CD4-positive, alpha-beta memory T cell (primary cell): ENCODE measurements around the gene SCT. TPM values are rescaled to one million over a fixed set of nuclear protein-coding genes. Genes with fewer than 3 reads are reported as not detected.
A peak's percentile ranks its signal among the peaks of the same experiment; 100 is the strongest.
"Not testable (repeated sequence)": the region's sequence is repeated elsewhere in the genome, so short reads cannot be mapped to it uniquely, and the experiment has no call there.

Experiments used
- CTCF ChIA-PET: fragments of 350-600 bp; sonication (Branson Sonifier 250); formaldehyde crosslinking; loops from one replicate; lab custom pipeline; 2021; ENCODE audit warnings: inconsistent platforms; ENCODE audit not compliant: partially characterized antibody; lab: Charles Lee
- POLR2A ChIA-PET: fragments of 350-600 bp; sonication (Branson Sonifier 250); formaldehyde crosslinking; loops from one replicate; lab custom pipeline; 2021; ENCODE audit not compliant: partially characterized antibody; lab: Charles Lee
- DNase-seq, 5 donors: peaks; one replicate each; pipeline versions ENCODE4 v3.0.0 to v3.0.0-alpha.2; 2020 to 2022; ENCODE audit warnings: mixed read lengths in 1 of 5
- H3K27ac ChIP-seq: one replicate; pipeline ENCODE4 v1.7.0; 2013; ENCODE audit warnings: low read depth, low read length
- H3K27me3 ChIP-seq: 2 replicates; pipeline ENCODE4 v1.7.0; 2013; ENCODE audit warnings: mild to moderate bottlenecking, low read length, moderate library complexity; ENCODE audit not compliant: insufficient read depth
- H3K36me3 ChIP-seq: 2 replicates; pipeline ENCODE4 v1.7.0; 2013; ENCODE audit warnings: mild to moderate bottlenecking, low read length, moderate library complexity; ENCODE audit not compliant: insufficient read depth
- H3K4me1 ChIP-seq: 2 replicates; pipeline ENCODE4 v1.7.0; 2013; ENCODE audit warnings: mild to moderate bottlenecking, low read length, moderate library complexity; ENCODE audit not compliant: insufficient read depth
- H3K4me3 ChIP-seq, 2 donors: one replicate each; pipeline ENCODE4 v1.7.0; 2013; ENCODE audit warnings: low read length in 2 of 2, mild to moderate bottlenecking in 1 of 2
- H3K9me3 ChIP-seq, 2 donors: one replicate each; pipeline ENCODE4 v1.7.0; 2013; ENCODE audit warnings: low read length in 2 of 2, control low read depth in 1 of 2; ENCODE audit not compliant: control insufficient read depth in 1 of 2
- H3K27ac Mint-ChIP-seq, 7 donors: one replicate each; pipeline ENCODE4 v1.8.0; 2020 to 2021; ENCODE audit warnings: mixed read lengths in 7 of 7, mild to moderate bottlenecking in 6 of 7, inconsistent platforms in 3 of 7, moderate library complexity in 3 of 7
- H3K27me3 Mint-ChIP-seq, 2 donors: one replicate each; pipeline ENCODE4 v1.8.0; 2020 to 2021; ENCODE audit warnings: mixed read lengths in 2 of 2
- H3K36me3 Mint-ChIP-seq, 2 donors: one replicate each; pipeline ENCODE4 v1.8.0; 2020 to 2021; ENCODE audit warnings: mixed read lengths in 2 of 2, inconsistent platforms in 1 of 2, mild to moderate bottlenecking in 1 of 2
- H3K4me1 Mint-ChIP-seq, 4 donors: one replicate each; pipeline ENCODE4 v1.8.0; 2020 to 2021; ENCODE audit warnings: mixed read lengths in 4 of 4, mild to moderate bottlenecking in 1 of 4
- H3K4me3 Mint-ChIP-seq, 8 donors: one replicate each; pipeline ENCODE4 v1.8.0; 2020 to 2021; ENCODE audit warnings: mixed read lengths in 8 of 8, mild to moderate bottlenecking in 7 of 8, moderate library complexity in 6 of 8, inconsistent platforms in 3 of 8
- H3K9me3 Mint-ChIP-seq, 8 donors: one replicate each; pipeline ENCODE4 v1.8.0; 2020 to 2021; ENCODE audit warnings: mixed read lengths in 8 of 8, mild to moderate bottlenecking in 5 of 8, inconsistent platforms in 3 of 8, moderate library complexity in 1 of 8
- intact Hi-C: fragments of 100-400 bp; cut with micrococcal nuclease; formaldehyde crosslinking; loops from one replicate; pipeline ENCODE4 v1.15.1; 2023
- polyA plus RNA-seq, 2 donors: library from polyadenylated mRNA; unstranded; fragments of 300-500 nt; fragmentation: Illumina TruSeq; gene quantifications; one replicate each; pipeline ENCODE4 v1.2.3, GENCODE V29; 2021
- total RNA-seq, 2 experiments: library from RNA; stranded (reverse); gene quantifications; one replicate each; pipeline ENCODE4 v1.2.3, GENCODE V29; 2021

Gene SCT
- total and polyA plus RNA-seq, 4 experiments from 2014 or later = not detected

DNA sequence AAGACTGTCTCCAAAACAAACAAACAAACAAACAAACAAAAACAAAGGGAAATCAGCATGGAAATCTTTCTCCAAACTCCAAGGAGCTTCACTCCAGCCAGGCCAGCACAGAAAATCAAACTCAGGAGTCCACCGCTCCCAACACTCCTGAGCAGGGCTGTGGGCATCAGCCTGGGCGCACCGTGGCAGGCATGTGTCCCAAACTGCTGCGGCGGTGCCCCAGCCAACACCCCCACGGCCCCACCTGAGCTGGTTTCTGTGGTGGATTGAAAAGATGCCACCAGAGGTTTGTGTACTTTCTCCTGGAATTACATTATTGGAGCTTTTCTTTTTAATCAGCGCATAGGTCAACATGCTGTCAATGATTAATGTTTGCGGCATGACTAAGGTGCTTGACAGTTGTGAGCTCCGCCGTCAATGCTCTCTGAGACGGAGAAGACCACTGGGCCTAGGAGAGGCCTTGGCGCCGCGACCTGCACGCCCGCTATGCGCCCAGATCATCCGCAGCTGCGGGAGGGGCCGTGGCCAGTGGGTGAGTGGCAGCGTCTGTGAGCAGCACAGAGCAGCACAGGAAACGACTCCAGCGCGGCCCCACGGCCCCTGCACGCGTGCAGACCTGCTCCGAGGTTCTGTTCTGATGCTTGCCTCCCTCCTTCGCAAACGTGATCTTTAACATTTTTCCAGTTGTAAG lies 28.2 kb upstream of the SCT start:
- peaks cover 0 to 3% (median 0%) of the 10 kb centered on the region in 4 donors for H3K4me1 Mint-ChIP-seq

DNA sequence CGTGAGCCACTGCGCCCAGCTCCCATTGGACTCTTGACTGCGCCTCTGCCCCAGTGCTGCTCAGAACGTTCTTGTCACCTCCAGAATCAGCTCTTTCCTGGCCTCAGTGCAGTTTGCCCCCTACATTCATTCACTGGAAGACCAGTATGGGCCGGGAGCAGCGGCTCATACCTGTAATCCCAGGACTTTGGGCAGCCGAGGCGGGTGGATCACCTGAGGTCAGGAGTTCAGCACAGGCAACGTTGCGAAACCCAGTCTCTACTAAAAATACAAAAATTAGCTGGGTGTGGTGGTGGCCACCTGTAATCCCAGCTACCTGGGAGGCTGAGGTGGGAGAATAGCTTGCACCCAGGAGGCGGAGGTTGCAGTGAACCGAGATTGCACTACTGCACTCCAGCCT lies 27.5 kb upstream of the SCT start:
- H3K4me3 ChIP-seq, DNase-seq, H3K27ac ChIP-seq, H3K4me1 ChIP-seq, CTCF ChIA-PET, H3K36me3 ChIP-seq, H3K27me3 ChIP-seq, H3K9me3 Mint-ChIP-seq, H3K4me1 Mint-ChIP-seq, H3K9me3 ChIP-seq, intact Hi-C loops, POLR2A ChIA-PET, H3K4me3 Mint-ChIP-seq, H3K27ac Mint-ChIP-seq, H3K27me3 Mint-ChIP-seq: not testable (repeated sequence)
- H3K36me3 Mint-ChIP-seq = peaks cover 12 to 15% of the 10 kb centered on the region in 2 donors

More for the DNA sequence above, 28.2 kb upstream of the SCT start:
- H3K4me1 ChIP-seq = no peaks in the 10 kb centered on the region
- no peaks in the 10 kb centered on the region for H3K27me3 Mint-ChIP-seq
- DNase-seq = no peak
- intact Hi-C loops = no loop called here
- no peaks in the 10 kb centered on the region for H3K9me3 Mint-ChIP-seq
- no peak overlapping the region for H3K4me3 Mint-ChIP-seq
- no peak overlapping the region for H3K4me3 ChIP-seq
- no peaks in the 10 kb centered on the region for H3K9me3 ChIP-seq
- ChIA-PET CTCF (interaction anchor here (1.9 kb wide), 1 partner anchor 11 kb away, joined by 8 read pairs; no protein-coding TSS in a partner anchor), POLR2A (interaction anchor here (1.3 kb wide), 1 partner anchor 92 kb away, joined by 4 read pairs; the partner anchor contains the start of gene TALDO1)
- H3K27ac Mint-ChIP-seq = no peak overlapping the region
- H3K27ac ChIP-seq = no peak overlapping the region
- peaks cover 15 to 17% of the 10 kb centered on the region in 2 donors for H3K36me3 Mint-ChIP-seq
- H3K27me3 ChIP-seq = no peaks in the 10 kb centered on the region
- H3K36me3 ChIP-seq = no peaks in the 10 kb centered on the region

DNA sequence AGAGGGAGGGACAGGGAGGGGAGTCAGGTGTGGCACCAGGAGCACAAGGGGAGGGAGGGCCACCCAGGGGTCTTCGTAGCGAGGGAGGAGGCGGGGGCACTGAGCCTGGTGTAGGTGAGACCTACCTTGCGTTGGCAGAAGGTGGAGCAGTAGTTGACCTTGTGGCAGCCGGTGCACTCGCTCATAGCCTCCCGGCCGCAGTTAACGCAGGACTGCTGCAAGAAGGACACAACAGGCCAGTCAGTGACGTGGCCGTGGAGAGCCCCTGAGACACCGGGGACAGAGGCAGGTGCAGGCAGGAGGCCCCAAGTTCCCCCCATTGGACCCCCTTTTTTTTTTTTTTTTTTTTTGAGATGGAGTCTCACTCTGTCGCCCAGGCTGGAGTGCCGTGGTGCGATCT lies 26.9 kb upstream of the SCT start:
- H3K36me3 Mint-ChIP-seq = peaks cover 10 to 15% of the 10 kb centered on the region in 2 donors

DNA sequence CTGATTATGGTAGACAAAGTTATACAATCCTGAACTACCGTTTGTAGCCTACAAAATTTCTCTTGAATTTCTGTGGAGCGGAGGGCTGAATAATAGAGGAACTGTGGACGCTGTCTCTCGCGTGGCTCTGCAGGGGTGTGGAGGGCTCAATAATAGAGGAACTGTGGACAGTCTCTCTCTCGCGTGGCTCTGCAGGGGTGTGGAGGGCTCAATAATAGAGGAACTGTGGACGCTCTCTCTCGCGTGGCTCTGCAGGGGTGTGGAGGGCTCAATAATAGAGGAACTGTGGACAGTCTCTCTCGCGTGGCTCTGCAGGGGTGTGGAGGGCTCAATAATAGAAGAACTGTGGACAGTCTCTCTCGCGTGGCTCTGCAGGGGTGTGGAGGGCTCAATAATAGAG lies 26.2 kb upstream of the SCT start:
- peaks cover 10 to 15% of the 10 kb centered on the region in 2 donors for H3K36me3 Mint-ChIP-seq
- H3K4me3 ChIP-seq, H3K27ac ChIP-seq, DNase-seq, POLR2A ChIA-PET, intact Hi-C loops, H3K4me1 ChIP-seq, H3K9me3 Mint-ChIP-seq, H3K36me3 ChIP-seq, H3K27ac Mint-ChIP-seq, H3K27me3 ChIP-seq, H3K9me3 ChIP-seq, H3K27me3 Mint-ChIP-seq, H3K4me3 Mint-ChIP-seq, H3K4me1 Mint-ChIP-seq, CTCF ChIA-PET: not testable (repeated sequence)

More for the DNA sequence above, 26.9 kb upstream of the SCT start:
- Histone ChIP-seq H3K27me3 (no peaks in the 10 kb centered on the region), H3K36me3 (no peaks in the 10 kb centered on the region), H3K27ac (no peak overlapping the region), H3K4me1 (no peaks in the 10 kb centered on the region), H3K4me3 (no peak overlapping the region), H3K9me3 (no peaks in the 10 kb centered on the region)
- POLR2A ChIA-PET = no interaction called here
- Mint-ChIP-seq H3K27me3 (no peaks in the 10 kb centered on the region), H3K27ac (no peak overlapping the region), H3K4me1 (peaks cover 0 to 1% (median 0%) of the 10 kb centered on the region in 4 donors), H3K9me3 (no peaks in the 10 kb centered on the region), H3K4me3 (no peak overlapping the region)
- CTCF ChIA-PET = no interaction called here
- no peak for DNase-seq
- intact Hi-C loops = no loop called here

DNA sequence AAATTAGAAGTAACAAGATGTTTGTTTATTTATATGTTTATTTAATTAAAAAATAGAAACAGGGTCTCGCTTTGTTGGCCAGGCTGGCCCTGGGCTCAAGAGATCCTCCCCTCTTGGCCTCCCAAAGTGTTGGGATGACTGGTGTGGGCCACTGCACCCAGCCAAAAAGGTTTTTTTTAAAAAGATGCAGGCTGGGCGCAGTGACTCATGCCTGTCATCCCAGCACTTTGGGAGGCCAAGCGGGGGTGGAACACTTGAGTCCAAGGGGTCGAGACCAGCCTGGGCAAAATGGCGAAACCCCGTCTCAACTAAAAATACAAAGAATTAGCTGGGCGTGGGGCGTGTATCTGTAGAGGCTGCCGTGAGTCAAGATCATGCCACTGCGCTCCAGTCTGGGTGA lies 23.5 kb upstream of the SCT start:
- Histone ChIP-seq H3K4me3 (no peak overlapping the region), H3K4me1 (no peaks in the 10 kb centered on the region), H3K36me3 (peaks cover 4% of the 10 kb centered on the region), H3K27ac (no peak overlapping the region), H3K27me3 (no peaks in the 10 kb centered on the region), H3K9me3 (no peaks in the 10 kb centered on the region)
- Mint-ChIP-seq H3K36me3 (peaks cover 10 to 15% of the 10 kb centered on the region in 2 donors), H3K4me1 (peaks cover 0 to 1% (median 0%) of the 10 kb centered on the region in 4 donors), H3K9me3 (no peaks in the 10 kb centered on the region), H3K27ac (no peak overlapping the region), H3K4me3 (no peak overlapping the region), H3K27me3 (no peaks in the 10 kb centered on the region)
- CTCF ChIA-PET = no interaction called here
- DNase-seq = no peak
- intact Hi-C loops = no loop called here
- POLR2A ChIA-PET = no interaction called here

DNA sequence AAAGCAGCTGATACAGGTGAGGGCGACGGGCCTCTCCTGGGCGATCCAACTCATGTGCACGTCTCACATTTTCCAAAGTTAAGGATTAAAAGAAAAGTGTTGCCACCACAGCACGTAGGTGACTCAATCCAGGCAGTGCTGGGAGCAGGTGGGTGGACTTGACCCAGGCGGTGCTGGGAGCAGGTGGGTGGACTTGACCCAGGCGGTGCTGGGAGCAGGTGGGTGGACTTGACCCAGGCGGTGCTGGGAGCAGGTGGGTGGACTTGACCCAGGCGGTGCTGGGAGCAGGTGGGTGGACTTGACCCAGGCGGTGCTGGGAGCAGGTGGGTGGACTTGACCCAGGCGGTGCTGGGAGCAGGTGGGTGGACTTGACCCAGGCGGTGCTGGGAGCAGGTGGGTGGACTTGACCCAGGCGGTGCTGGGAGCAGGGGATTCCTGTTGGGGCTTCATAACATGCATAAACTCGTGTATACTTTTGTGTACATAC lies 20.7 kb upstream of the SCT start:
- H3K4me3 Mint-ChIP-seq, H3K36me3 ChIP-seq, CTCF ChIA-PET, H3K27ac Mint-ChIP-seq, H3K27me3 ChIP-seq, H3K4me1 Mint-ChIP-seq, H3K9me3 ChIP-seq, H3K4me1 ChIP-seq, DNase-seq, H3K4me3 ChIP-seq, intact Hi-C loops, H3K9me3 Mint-ChIP-seq, H3K27ac ChIP-seq, POLR2A ChIA-PET, H3K27me3 Mint-ChIP-seq, H3K36me3 Mint-ChIP-seq: not testable (repeated sequence)

DNA sequence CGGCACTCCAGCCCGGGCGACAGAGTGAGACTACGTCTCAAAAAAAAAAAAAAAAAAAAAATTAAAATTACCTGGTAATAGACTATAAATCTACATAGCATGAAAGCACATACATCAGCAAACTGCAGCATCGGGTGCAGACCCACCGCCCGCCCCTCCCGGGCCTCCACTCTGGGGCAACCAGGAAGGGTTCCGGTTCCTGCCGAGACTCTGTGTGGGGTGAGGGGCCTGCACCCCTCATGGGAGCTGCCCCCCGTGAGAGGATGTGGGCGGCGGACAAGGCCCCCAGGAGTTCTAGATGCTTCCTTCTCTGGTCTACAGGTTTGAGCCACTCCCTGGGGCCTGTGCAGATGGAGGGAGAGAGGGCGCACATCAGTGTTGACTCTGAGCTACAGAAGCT lies 19.2 kb upstream of the SCT start:
- Mint-ChIP-seq H3K9me3 (no peaks in the 10 kb centered on the region), H3K27me3 (no peaks in the 10 kb centered on the region), H3K4me1 (no peaks in the 10 kb centered on the region), H3K36me3 (peaks cover under 1 to 5% of the 10 kb centered on the region in 2 donors), H3K4me3 (no peak overlapping the region), H3K27ac (peak overlapping the region in 1 of 7 donors; percentile 37)
- H3K4me3 ChIP-seq = no peak overlapping the region
- no peak for DNase-seq
- ChIA-PET CTCF (interaction anchor here (1.4 kb wide), 1 partner anchor 14 kb away, joined by 3 read pairs; no protein-coding TSS in a partner anchor), POLR2A (interaction anchor here (0.7 kb wide), 1 partner anchor 91 kb away, joined by 7 read pairs; no protein-coding TSS in a partner anchor)
- H3K27me3 ChIP-seq = no peaks in the 10 kb centered on the region
- intact Hi-C loops = no loop called here
- no peaks in the 10 kb centered on the region for H3K9me3 ChIP-seq
- H3K4me1 ChIP-seq = no peaks in the 10 kb centered on the region
- no peak overlapping the region for H3K27ac ChIP-seq
- H3K36me3 ChIP-seq = peaks cover 4% of the 10 kb centered on the region
